GM21526 (cell line): ENCODE results near the gene AK8.

Experiments
- ATAC-seq: cut with Tn5 transposase; IDR thresholded peaks from one replicate; pipeline ENCODE4 v1.9.1; 2021; ENCODE audit warnings: moderate library complexity; ENCODE audit not compliant: unreplicated experiment, low FRiP score

Gene AK8

DNA sequence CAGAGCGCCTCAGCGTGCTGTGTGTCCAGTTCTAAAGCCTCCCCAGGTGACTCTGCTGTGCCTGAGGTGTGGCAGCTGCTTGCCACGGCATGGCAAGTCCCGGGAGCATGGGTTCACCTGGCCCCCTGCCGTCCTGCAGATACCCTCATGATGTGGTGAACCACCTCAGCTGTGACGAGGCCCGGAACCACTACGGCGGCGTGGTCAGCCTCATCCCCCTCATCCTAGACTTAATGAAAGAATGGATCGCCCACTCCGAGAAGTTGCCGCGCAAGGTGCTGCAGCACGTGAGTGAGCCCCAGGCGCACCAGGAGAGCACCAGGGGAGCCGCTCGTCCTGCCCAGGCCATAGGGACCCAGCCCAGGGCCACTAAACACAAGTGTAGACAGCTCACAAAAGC lies 10.1 kb upstream of the AK8 start:
- no peak for ATAC-seq

DNA sequence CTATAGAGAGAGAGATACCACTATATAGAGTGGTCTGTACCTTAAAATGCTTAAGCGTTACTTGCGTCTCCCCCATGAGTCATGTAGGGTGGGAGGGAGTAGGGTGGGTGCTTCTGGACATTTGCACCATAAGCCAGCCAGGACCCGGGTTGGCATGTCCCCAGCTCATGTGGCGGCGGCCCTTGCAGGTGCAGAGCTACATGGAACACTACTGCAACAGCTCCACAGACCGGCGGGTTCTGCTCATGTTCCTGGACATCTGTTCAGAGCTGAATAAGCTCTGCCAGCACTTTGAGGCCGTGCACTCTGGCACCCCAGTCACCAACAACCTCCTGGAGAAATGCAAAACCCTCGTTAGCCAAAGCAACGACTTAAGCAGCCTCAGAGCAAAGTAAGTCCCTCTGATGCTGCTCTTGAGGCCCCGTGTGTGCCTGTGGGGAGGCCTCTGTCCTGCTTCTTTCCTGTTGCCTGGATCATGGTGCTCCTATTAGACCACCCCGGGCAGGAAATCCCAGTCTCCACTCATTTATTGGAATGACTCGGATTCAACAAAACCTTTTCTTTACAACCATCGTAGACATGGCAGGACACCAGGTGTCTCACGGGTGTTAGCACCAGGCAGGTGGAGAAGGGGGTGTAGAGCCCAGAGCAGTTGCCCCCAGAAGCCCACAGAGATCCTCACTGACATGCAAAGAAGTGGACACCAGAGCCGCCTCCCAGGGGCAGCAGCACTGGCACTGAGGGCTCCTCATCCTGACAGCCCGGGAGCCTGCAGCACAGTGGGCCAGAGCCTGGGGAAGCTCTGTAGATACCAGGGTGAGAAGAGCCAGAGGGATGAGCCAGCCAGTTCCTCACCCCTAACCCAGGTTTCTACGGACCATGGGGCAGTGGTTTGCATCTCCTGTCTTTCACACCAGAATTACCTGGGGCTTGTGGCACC lies 9.4 kb upstream of the AK8 start:
- no peak for ATAC-seq

- no peak for ATAC-seq
These were observed 8.2 kb upstream of the AK8 start for GRCh38 chr9:132886334-132886725.

DNA sequence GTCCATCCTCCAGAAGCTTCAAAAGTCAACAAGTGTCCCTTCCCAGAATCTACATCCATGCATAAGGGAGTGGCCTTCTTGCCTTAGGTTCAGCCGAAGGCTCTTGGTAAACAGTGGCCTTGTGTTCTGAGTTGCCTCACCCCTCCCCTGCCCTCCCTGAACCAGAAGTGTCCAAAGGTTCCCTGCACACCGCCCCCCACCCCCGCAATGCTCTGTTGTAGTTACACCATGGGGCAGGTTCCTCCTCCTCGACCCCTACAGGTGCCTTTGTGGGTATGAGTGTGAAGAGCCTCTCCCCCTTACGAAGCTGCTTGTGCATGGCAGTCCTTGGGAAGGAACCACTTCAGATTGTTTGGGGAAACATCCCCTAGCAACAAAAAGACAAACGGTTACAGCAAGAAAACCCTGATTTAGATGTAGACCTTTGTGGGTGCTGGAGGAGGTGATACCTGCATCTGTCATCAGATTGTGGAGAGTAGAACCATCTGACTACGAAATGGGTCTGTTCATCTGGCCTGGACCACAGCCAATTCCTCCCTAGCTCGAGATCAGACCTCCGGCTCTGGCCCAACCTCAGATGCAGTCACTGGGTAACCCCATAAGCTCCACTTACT lies 7.7 kb upstream of the AK8 start:
- ATAC-seq: no peak

DNA sequence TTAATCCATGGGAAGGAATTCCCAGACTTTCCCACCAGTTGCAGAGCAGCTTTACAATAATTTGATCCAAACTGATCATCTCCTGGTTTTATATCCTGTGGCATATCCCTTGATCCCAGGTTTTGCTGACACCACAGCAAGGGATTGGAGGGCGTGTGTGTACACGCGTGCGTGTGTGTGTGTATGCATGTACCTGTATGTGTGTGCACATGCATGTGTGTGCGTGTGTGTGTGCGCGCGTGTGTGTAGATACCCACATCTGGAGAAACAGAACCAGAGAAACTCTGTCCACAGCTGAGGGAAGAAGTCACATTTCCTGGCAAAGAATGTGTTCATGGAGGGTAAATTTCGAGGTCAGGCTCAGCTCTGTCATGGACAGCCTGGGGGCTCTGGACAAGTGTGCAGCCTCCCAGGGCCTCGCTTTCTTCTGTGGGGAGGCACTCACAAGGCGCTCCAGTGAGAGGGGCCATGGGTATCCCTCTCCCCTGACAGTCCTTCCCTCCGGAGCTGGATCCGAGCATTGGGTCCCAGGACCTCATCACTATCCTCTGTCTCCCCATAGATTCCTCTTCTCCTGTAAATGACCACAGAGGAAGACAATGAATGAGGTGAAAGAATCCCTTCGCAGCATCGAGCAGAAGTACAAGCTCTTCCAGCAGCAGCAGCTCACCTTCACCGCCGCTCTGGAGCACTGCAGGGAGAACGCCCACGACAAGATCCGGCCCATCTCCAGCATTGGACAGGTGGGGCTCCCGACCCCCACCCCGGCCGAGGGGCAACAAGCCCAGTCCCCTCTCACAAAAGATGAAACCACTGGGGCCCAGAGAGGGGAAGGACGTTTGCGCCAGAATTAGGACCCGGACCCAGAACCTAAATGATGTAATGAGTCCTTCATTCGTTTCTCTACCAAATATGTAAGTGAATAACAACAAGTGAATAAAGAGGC lies 5.5 kb upstream of the AK8 start:
- ATAC-seq: no peak

DNA sequence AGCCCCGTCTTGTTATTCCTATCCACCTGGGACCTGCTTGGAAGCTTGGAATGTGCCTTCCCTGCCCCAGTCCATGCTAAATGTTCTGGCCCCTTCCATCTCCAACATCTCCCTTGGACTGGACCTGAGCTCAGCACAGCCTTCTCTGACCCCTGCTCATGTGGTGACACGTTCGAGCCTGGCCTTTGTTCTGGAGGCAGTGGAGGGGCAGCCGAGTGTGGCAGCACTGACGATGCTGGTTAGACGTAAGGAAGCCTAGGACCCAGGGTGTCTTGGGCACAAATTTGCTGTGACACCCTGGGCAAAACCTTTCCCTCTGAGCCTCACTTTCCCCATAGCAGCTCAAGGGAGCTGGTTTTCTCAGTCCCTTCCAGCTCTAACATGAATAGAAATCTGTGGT lies 4.5 kb upstream of the AK8 start:
- no peak for ATAC-seq

GRCh38 chr9:132881826-132882225 lies 3.7 kb upstream of the AK8 start:
- no peak for ATAC-seq

GRCh38 chr9:132880324-132880661 lies 2.2 kb upstream of the AK8 start:
- ATAC-seq: no peak

DNA sequence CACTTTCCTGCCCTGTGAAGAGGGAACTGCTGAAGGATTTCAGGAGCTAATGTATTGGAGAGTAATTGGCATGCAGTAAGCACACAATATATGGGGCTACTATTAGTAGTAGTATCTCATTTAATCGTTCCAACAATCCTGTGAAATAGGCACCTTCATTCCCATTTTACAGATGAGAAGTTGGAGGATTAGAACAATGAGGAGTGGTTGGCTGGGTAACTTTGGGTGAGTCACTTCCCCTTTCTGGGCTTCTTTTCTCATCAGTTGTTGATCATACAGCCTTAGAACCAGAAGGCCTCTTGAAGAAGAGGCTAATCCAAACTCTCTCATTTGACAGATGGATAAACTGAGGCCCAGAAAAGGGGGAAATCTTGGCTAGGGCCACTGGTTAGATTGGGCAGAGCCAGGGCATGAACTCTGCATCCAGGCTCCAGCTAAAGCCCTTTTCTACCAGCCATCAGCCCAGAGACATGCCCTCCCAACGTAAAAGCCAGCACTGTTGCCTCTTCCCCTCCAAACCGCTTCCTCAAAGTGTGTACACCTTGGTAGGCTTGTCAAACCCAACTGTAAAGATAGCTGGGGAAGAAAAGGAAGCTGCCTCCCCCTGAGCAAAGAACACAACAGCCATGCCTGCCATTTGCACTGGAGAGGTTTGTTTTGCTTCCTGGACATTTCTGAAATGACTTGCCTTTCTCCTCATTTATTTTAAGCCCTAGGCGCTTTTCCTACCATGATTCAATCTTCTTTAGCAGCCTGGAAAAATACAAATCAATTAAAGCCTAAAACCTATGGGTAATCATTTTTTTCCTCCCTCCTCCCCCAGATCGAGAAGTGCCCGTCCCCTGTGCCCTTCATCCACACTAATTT lies 1.6 kb upstream of the AK8 start:
- ATAC-seq: no peak

- no peak for ATAC-seq
These were observed 792 bp upstream of the AK8 start, which contains the start of gene SPACA9 for GRCh38 chr9:132878695-132879456. Gene SPACA9 (plus strand): TSS chr9:132878898. CDS start chr9:132883948, 5,050 bp downstream.

- ATAC-seq: no peak
These were observed 643 bp downstream of the AK8 start for GRCh38 chr9:132877458-132877823.

DNA sequence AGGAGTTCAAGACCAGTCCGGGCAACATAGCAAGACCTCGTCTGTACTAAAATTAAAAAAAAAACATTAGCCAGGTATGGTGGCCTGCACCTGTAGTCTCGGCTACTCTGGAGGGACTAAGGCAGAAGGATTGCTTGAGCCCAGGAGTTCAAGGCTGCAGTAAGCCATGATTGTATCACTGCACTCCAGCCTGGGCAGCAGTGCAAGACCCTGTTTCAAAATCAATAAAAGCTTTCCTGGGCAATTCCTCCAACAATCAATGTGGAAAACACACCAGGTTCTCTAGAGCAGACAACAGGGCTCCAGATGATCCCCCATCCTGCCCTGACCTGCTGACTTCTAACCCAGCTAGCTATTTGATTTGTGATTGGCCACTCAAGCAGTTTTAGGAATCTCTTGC lies 1.2 kb downstream of the AK8 start:
- ATAC-seq: no peak

- no peak for ATAC-seq
These were observed 2.9 kb downstream of the AK8 start for GRCh38 chr9:132875159-132875558.

DNA sequence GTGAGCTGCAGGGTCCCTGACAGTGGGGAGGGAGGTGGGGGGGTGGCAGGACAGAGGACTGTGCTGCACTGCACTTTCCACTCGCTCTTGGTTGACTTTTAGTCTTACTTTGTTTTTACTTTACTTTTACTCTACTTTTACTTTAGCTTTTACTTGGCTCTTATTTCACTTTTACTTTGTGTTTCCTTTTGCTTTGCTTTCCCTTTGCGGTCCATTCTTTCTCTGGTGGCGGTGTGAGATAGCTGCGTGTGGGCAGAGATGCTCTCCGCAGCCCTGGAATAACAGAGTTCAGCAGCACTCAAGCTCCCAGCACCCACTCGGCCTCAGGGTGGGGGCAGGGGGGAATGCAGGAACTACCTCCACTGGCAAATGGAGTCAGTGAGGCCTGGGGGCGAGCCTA lies 4.7 kb downstream of the AK8 start:
- no peak for ATAC-seq

GRCh38 chr9:132869266-132869665 lies 8.8 kb downstream of the AK8 start:
- no peak for ATAC-seq

GRCh38 chr9:132866898-132867297 lies 11.2 kb downstream of the AK8 start:
- ATAC-seq: no peak

DNA sequence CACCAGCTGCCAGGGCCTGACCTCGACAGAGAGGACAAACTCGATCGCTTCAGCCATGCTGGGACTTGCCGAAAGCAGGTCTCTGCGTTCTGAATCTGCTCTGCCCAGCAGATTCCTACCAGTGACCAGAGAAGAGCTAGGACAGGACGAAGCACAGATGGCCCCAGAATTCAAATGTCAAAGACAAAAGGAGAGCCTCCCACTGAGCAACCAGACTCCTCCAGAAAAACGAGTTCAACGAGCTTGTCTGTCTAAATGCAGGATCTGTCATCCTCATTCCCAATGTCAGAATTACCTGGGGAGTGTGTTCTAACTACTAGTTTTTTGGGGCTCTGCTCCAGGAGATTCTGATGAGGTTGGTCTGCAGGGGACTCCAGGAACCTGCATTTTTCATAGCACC lies 13.4 kb downstream of the AK8 start:
- no peak for ATAC-seq

DNA sequence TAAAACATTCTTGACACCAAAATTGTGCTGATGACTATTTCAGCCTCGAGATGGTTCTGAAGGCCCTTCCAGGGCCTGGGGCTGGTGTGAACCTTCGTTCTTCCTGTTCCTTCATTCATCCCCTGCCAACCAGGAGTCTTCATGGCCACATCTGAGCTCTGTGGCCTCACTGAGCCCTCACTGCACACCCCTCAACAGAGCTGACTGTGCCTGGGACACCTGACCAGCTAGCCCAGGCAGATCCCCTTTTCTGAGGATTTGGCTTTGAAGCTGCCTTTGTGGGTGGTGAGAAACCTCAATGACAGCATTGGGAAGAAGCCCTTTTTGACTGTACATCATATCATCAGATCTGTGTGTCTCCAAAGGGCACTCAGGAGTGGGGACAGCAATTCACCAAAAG lies 13.8 kb downstream of the AK8 start:
- no peak for ATAC-seq

- no peak for ATAC-seq
These were observed 15.0 kb downstream of the AK8 start for GRCh38 chr9:132863096-132863495.
